Measurements from ENCODE around the gene CAMK1D.

CAMK1D gene

DNA sequence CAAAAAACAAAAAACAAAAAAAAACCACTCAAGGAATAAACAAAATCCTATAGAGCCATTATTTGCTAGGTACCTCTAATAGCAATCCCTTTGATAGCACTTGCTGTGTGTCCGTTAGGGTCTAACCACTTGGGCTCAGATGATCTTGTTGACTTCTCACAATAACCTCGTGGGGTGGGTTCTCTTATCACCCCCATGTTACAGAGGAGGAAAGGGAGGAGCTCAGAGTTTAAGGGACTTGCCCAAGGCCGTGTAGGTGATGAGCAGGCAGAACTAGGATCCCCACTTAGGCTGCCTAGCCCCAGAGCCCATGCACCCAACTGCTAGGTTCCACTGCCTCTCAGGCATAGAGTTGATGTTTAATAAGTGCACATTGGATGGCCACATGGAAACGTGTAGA is 131.1 kb downstream of the CAMK1D start:
- no peak overlapping the region for H3K4me3 ChIP-seq (ENCODE audit: low read depth, low read length)
- no peak for DNase-seq (ENCODE audit: low read depth)
- TF ChIP-seq, protein P1, sequence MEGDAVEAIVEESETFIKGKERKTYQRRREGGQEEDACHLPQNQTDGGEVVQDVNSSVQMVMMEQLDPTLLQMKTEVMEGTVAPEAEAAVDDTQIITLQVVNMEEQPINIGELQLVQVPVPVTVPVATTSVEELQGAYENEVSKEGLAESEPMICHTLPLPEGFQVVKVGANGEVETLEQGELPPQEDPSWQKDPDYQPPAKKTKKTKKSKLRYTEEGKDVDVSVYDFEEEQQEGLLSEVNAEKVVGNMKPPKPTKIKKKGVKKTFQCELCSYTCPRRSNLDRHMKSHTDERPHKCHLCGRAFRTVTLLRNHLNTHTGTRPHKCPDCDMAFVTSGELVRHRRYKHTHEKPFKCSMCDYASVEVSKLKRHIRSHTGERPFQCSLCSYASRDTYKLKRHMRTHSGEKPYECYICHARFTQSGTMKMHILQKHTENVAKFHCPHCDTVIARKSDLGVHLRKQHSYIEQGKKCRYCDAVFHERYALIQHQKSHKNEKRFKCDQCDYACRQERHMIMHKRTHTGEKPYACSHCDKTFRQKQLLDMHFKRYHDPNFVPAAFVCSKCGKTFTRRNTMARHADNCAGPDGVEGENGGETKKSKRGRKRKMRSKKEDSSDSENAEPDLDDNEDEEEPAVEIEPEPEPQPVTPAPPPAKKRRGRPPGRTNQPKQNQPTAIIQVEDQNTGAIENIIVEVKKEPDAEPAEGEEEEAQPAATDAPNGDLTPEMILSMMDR (IDR thresholded peaks at IDR 0.05; ENCODE audit: insufficient read depth, low read depth, low read length, missing control alignments): no peak

DNA sequence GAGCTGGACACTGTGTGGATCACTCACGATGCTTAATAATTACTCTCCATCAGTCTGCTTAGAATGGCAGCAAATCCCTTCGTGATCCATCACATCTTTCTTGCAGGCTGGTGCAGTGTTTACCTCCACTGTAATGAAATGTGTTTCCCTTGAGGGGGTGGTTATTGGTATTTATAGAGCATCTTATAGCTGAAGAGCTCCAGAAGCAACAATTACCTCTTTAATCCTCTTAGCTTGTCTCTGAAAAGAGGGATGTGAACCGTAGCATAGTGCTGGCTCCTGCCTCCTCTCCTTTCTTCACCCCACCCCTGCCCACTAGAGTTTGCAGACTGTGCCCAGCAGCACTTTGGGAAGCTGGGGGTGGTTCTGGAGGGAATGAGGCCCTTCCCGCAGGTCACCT is 132.6 kb downstream of the CAMK1D start:
- TF ChIP-seq, protein P1 (IDR thresholded peaks at IDR 0.05; ENCODE audit: insufficient read depth, low read depth, low read length, missing control alignments): no peak
- H3K4me3 ChIP-seq (ENCODE audit: low read depth, low read length): no peak overlapping the region
- no peak for DNase-seq (ENCODE audit: low read depth)

DNA sequence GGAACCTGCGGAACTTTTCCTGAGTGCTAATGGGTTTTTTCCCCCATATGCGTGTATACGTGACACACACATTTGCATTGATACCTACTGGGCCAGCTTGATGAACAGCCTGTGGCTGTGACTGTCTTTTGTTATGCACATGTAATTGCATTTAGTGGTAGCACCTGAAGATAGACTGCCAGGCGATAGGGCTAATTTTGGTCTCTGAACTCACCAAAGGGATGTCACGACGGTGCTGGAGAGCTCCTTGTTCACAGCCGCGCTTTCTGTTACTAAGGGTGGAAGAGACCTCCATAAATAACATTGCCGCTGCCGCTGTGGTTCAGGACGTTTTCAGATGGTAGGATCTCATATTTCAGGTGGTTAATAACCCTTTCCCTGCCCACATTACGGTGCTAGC is 133.2 kb downstream of the CAMK1D start:
- DNase-seq (ENCODE audit: low read depth): no peak
- TF ChIP-seq, protein P1 (IDR thresholded peaks at IDR 0.05; ENCODE audit: insufficient read depth, low read depth, low read length, missing control alignments): no peak
- H3K4me3 ChIP-seq (ENCODE audit: low read depth, low read length): no peak overlapping the region

DNA sequence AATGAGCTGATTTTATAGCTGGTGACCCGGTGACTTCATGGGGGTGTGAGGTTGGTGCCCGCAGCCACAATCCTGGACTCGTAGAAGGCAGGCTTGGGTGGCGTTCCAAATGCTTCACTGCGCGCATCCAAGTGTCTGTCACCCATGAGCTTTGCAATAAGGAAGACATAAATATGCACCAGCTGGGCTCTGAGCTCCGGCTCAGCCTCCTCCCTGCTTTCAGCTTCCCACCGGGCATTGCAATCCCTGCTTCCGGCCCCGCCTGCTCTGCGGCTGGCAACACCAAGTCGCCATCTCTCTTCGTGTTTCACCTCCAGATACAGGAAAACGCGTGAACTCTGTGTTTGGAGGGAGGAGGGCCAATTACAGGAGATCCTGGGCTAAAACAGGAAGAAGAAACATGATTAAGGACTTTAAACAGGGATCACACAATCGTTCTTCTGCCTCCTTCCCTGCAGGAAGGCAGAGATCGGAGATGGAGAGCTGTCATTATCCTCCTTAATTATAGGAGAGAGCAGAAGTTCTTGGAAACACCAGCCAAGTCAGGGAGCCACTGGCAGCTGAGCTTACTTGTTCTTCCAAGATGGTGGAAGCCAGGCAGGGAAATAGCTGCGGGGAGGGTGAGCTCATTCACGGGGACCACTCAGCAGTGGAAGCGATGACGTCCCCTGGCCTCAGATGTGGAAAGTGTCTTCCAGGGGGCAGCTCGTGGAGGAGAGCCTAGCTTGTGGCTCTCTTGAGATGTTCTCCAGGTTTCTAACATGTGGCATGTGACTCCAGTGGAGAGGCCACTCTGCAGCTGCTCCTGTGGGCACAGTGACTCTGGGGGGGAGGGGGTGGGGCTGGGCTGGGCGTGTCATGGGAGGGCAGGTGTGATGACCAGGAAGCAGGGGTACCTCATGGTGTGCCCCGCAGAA is 134.9 kb downstream of the CAMK1D start:
- H3K4me3 ChIP-seq (ENCODE audit: low read depth, low read length): peak overlapping the region; percentile 58
- TF ChIP-seq, protein P1 (IDR thresholded peaks at IDR 0.05; ENCODE audit: insufficient read depth, low read depth, low read length, missing control alignments): no peak
- peak; percentile 78 for DNase-seq (ENCODE audit: low read depth)

DNA sequence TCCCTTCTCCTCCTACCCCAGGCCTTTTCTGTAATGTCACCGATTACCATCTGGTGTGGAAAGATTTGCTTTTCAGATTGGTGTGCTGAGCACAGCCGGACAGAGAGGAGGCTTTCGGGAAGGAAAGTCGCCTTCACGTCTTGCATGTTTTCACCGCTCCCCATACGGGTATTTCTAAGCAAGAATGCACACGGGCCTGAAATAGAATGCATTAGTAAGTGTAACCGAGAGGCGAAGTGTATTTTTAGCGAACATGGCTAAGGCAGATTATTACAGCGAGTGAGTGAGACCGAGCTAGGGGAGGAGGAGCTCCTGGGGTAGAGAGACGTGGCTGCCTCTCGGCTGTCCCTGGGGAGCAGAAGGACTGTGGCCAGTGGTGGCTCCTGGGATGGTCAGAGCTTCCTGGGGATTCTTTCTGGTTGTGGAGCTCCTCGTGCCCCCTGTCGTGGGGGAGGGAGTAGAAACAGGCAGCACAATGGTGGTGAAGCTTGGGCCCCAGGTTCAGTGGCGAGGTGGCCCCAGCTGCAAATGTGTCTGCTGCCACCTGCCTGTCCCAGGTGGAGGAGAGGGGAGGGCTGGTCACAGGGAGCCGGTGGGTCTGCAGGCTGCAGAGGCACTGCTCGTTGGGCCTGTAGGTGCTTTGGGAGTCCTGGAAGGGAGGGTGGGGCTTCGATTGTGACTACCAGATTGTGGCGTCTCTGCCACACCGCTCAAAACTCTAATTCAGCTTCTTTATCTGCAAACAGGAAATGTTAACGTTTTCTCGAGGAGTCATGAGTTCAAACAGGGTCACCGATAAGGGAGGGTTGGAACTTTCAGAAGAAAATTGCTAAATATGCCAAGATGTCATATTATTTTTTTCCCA is 135.8 kb downstream of the CAMK1D start:
- H3K4me3 ChIP-seq (ENCODE audit: low read depth, low read length): peak overlapping the region; percentile 58
- TF ChIP-seq, protein P1 (IDR thresholded peaks at IDR 0.05; ENCODE audit: insufficient read depth, low read depth, low read length, missing control alignments): peak; percentile 61
- peak; percentile 91 for DNase-seq (ENCODE audit: low read depth)

DNA sequence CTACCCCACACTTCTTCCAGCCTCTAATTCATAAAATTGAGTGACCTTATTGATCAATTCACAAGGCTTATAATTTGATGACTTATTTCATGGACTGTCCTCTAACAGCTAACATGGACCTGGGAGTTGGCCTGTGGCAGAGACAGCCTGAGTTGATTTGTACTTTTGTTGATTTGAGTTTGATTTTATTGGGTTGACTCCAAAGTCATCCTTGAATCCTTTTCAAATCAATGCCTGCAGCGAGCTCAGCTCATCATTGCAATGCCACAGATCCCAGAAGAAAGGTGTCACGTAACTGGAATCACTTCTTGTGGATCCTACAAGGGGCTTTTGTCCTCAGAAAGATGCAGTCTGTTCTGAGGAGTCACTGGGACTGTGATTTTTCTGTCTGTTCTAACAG is 138.0 kb downstream of the CAMK1D start:
- no peak overlapping the region for H3K4me3 ChIP-seq (ENCODE audit: low read depth, low read length)
- TF ChIP-seq, protein P1 (IDR thresholded peaks at IDR 0.05; ENCODE audit: insufficient read depth, low read depth, low read length, missing control alignments): no peak
- no peak for DNase-seq (ENCODE audit: low read depth)
